ENCODE data around the gene CHFR.

GRCh38 chr12:132921685-132922084 is 34.3 kb upstream of the CHFR start:
- TF ChIP-seq POLR2A (IDR thresholded peaks at IDR 0.05; ENCODE audit: low read depth, low read length) (no peak), TAF1 (IDR thresholded peaks at IDR 0.05; ENCODE audit: borderline replicate concordance, low read depth, low read length) (no peak)

All from GM12892 (cell line).